IMR-90 (cell line): ENCODE measurements around the gene HOXD8. TPM values are rescaled to one million over a fixed set of nuclear protein-coding genes. Genes with fewer than 3 reads are reported as not detected.

ENCODE experiments used
- ATAC-seq: fragments of 200-7000 bp; cut with Tn5 transposase; 2 replicates; pipeline ENCODE4 v1.9.1; 2020; ENCODE audit warnings: low read depth, mild to moderate bottlenecking, moderate library complexity
- BruUV-seq: library from RNA; stranded (reverse); fragments of 400-500 nt; replicated peaks from 2 replicates; lab custom pipeline; 2021; lab: Mats Ljungman, UMichigan
- CTCF ChIA-PET: fragments of 300-600 bp; formaldehyde crosslinking; extraction: SDS; loops from one replicate; lab custom pipeline; 2021; ENCODE audit warnings: antibody characterized with exemption; lab: Yijun Ruan, JAX
- POLR2A ChIA-PET: fragments of 300-600 bp; sonication (Branson Sonifier 250); formaldehyde crosslinking; loops from one replicate; lab custom pipeline; 2022; ENCODE audit warnings: antibody characterized with exemption; ENCODE audit not compliant: unreplicated experiment; lab: Charles Lee
- DNase-seq: peaks from one replicate; pipeline ENCODE4 v3.0.0; 2013
- H2AFZ ChIP-seq: replicated peaks from 2 replicates; pipeline ENCODE3; 2013; ENCODE audit warnings: low read length, mild to moderate bottlenecking; ENCODE audit not compliant: poor library complexity
- H2AK5ac ChIP-seq: 2 replicates; pipeline ENCODE4 v1.6.1; 2013; ENCODE audit warnings: low read depth, low read length, inconsistent platforms
- H2AK9ac ChIP-seq: replicated peaks from 2 replicates; pipeline ENCODE3; 2013; ENCODE audit warnings: mild to moderate bottlenecking, low read depth, low read length, moderate library complexity; ENCODE audit not compliant: poor library complexity
- H2BK120ac ChIP-seq: 2 replicates; pipeline ENCODE4 v1.6.1; 2013; ENCODE audit warnings: low read depth, low read length, inconsistent platforms
- H2BK15ac ChIP-seq: 3 replicates; pipeline ENCODE4 v1.6.1; 2013; ENCODE audit warnings: low read depth, low read length, inconsistent platforms
- H2BK20ac ChIP-seq: 2 replicates; pipeline ENCODE4 v1.6.1; 2013; ENCODE audit warnings: low read depth, mild to moderate bottlenecking, inconsistent platforms, low read length, moderate library complexity
- H2BK5ac ChIP-seq: 2 replicates; pipeline ENCODE4 v1.6.1; 2013; ENCODE audit warnings: mild to moderate bottlenecking, low read depth, low read length, inconsistent platforms; ENCODE audit not compliant: poor library complexity, severe bottlenecking
- H3K14ac ChIP-seq: replicated peaks from 2 replicates; pipeline ENCODE4 v1.6.1; 2013; ENCODE audit warnings: low read depth, low read length, inconsistent platforms
- H3K18ac ChIP-seq: 2 replicates; pipeline ENCODE4 v1.6.1; 2013; ENCODE audit warnings: low read depth, low read length, control low read depth
- H3K23ac ChIP-seq: 2 replicates; pipeline ENCODE4 v1.6.1; 2013; ENCODE audit warnings: low read depth, low read length, inconsistent platforms
- H3K27ac ChIP-seq: 2 replicates; pipeline ENCODE4 v1.5.1; 2013; ENCODE audit warnings: mild to moderate bottlenecking, control low read depth, low read length; ENCODE audit not compliant: insufficient read depth
- H3K27me3 ChIP-seq: 2 replicates; pipeline ENCODE4 v1.6.1; 2013; ENCODE audit warnings: low read length; ENCODE audit not compliant: control insufficient read depth, insufficient read depth
- H3K36me3 ChIP-seq: 2 replicates; pipeline ENCODE4 v1.6.1; 2013; ENCODE audit warnings: low read length, mixed read lengths; ENCODE audit not compliant: control insufficient read depth, insufficient read depth
- H3K4ac ChIP-seq: 2 replicates; pipeline ENCODE4 v1.6.1; 2013; ENCODE audit warnings: low read depth, low read length, inconsistent platforms
- H3K4me1 ChIP-seq: 2 replicates; pipeline ENCODE4 v1.6.1; 2013; ENCODE audit warnings: low read length, mixed read lengths; ENCODE audit not compliant: control insufficient read depth, insufficient read depth
- H3K4me2 ChIP-seq: 2 replicates; pipeline ENCODE4 v1.6.1; 2013; ENCODE audit warnings: low read depth, mild to moderate bottlenecking, control low read depth, low read length, moderate library complexity
- H3K4me3 ChIP-seq: 2 replicates; pipeline ENCODE4 v1.5.1; 2013; ENCODE audit warnings: low read depth, mild to moderate bottlenecking, control low read depth, low read length, moderate library complexity; ENCODE audit not compliant: insufficient read depth
- H3K56ac ChIP-seq: 2 replicates; pipeline ENCODE4 v1.6.1; 2013; ENCODE audit warnings: low read length, inconsistent platforms; ENCODE audit not compliant: insufficient read depth; ENCODE audit errors: extremely low read depth
- H3K79me1 ChIP-seq, 2 experiments: 2 replicates each; pipeline ENCODE4 v1.6.1; 2013; ENCODE audit warnings: low read length in 2 of 2, inconsistent platforms in 1 of 2, low read depth in 1 of 2
- H3K9ac ChIP-seq: 2 replicates; pipeline ENCODE4 v1.6.1; 2013; ENCODE audit warnings: low read depth, low read length, control low read depth
- H3K9me1 ChIP-seq: 2 replicates; pipeline ENCODE4 v1.6.1; 2013; ENCODE audit warnings: low read length, inconsistent platforms; ENCODE audit not compliant: insufficient read depth
- H3K9me3 ChIP-seq: 2 replicates; pipeline ENCODE4 v1.6.1; 2013; ENCODE audit warnings: low read length; ENCODE audit not compliant: control insufficient read depth, insufficient read depth
- H4K20me1 ChIP-seq: 2 replicates; pipeline ENCODE4 v1.6.1; 2013; ENCODE audit warnings: low read length, inconsistent platforms; ENCODE audit not compliant: insufficient read depth
- H4K5ac ChIP-seq: 2 replicates; pipeline ENCODE4 v1.6.1; 2013; ENCODE audit warnings: mild to moderate bottlenecking, low read depth, low read length, control low read depth
- H4K8ac ChIP-seq, 2 experiments: 2 replicates each; pipeline ENCODE4 v1.6.1; 2013; ENCODE audit warnings: low read depth in 2 of 2, low read length in 2 of 2, control low read depth in 1 of 2, inconsistent platforms in 1 of 2
- H4K91ac ChIP-seq: 2 replicates; pipeline ENCODE4 v1.6.1; 2013; ENCODE audit warnings: low read depth, low read length, inconsistent platforms; ENCODE audit not compliant: insufficient read depth
- BHLHE40 ChIP-seq: fragments of 150-350 bp; IDR thresholded peaks from 2 replicates; pipeline ENCODE4 v1.6.1; 2016; ENCODE audit warnings: mild to moderate bottlenecking, low read depth, low read length
- CEBPB ChIP-seq: IDR thresholded peaks from 2 replicates; pipeline ENCODE4 v1.6.1; 2012; ENCODE audit warnings: low read depth, low read length, improper control_type of control experiment
- CHD1 ChIP-seq: IDR thresholded peaks from 2 replicates; pipeline ENCODE4 v1.6.1; 2012; ENCODE audit warnings: low read depth, low read length, improper control_type of control experiment
- CTCF ChIP-seq: conservative IDR thresholded peaks from 2 replicates; pipeline ENCODE4 v1.5.1; 2012; ENCODE audit warnings: mild to moderate bottlenecking, low read depth, low read length, improper control_type of control experiment
- MAFK ChIP-seq: IDR thresholded peaks from 2 replicates; pipeline ENCODE4 v1.6.1; 2012; ENCODE audit warnings: low read depth, low read length, improper control_type of control experiment
- MAZ ChIP-seq: IDR thresholded peaks from 2 replicates; pipeline ENCODE4 v1.6.1; 2012; ENCODE audit warnings: low read depth, mild to moderate bottlenecking, low read length, improper control_type of control experiment, moderate library complexity, borderline replicate concordance
- MXI1 ChIP-seq: IDR thresholded peaks from 2 replicates; pipeline ENCODE4 v1.6.1; 2012; ENCODE audit warnings: low read depth, mild to moderate bottlenecking, low read length, moderate library complexity, borderline replicate concordance
- NFE2L2 ChIP-seq: fragments of 150-350 bp; IDR thresholded peaks from 2 replicates; pipeline ENCODE4 v1.6.1; 2016; ENCODE audit warnings: low read depth, mild to moderate bottlenecking, low read length
- POLR2A ChIP-seq: IDR thresholded peaks from 2 replicates; pipeline ENCODE4 v1.6.1; 2012; ENCODE audit warnings: mild to moderate bottlenecking, low read depth, low read length
- RCOR1 ChIP-seq: IDR thresholded peaks from 2 replicates; pipeline ENCODE4 v1.6.1; 2012; ENCODE audit warnings: mild to moderate bottlenecking, low read length, improper control_type of control experiment; ENCODE audit not compliant: insufficient replicate concordance
- RFX5 ChIP-seq: IDR thresholded peaks from 2 replicates; pipeline ENCODE4 v1.8.0; 2012; ENCODE audit warnings: low read depth, mild to moderate bottlenecking, low read length, moderate library complexity
- SMC3 ChIP-seq: fragments of 150-350 bp; IDR thresholded peaks from 2 replicates; pipeline ENCODE4 v1.6.1; 2016; ENCODE audit warnings: low read depth, mild to moderate bottlenecking, antibody characterized with exemption, low read length, moderate library complexity
- USF2 ChIP-seq: fragments of 150-350 bp; IDR thresholded peaks from 2 replicates; pipeline ENCODE4 v1.6.1; 2017; ENCODE audit warnings: mild to moderate bottlenecking, antibody characterized with exemption, low read length, low read depth
- WGBS, 2 experiments: methylation state at CpG; one replicate each; pipeline versions ENCODE4 v1.1.5 to v1.1.7; 2013; ENCODE audit warnings: missing lambda C conversion rate in 2 of 2; ENCODE audit not compliant: insufficient read length in 1 of 2; ENCODE audit errors: extremely low coverage in 2 of 2; 5-methylcytosine and 5-hydroxymethylcytosine counted together
- dilution Hi-C: fragments of 300-500 bp; cut with HindIII; formaldehyde crosslinking; loops from one replicate; pipeline ENCODE4 v1.14.3; 2018; ENCODE audit warnings: low sequenced_read_pairs; ENCODE audit not compliant: unreplicated experiment
- in situ Hi-C: fragments of 300-500 bp; cut with MboI; formaldehyde crosslinking; loops from 3 replicates; pipeline ENCODE4 v1.14.3; 2019; ENCODE audit warnings: low sequenced_read_pairs, inconsistent platforms, mixed read lengths
- intact Hi-C: fragments of 100-400 bp; cut with micrococcal nuclease; formaldehyde crosslinking; loops from 2 replicates; pipeline ENCODE4 v1.10.0; 2022
- polyA plus RNA-seq, 3 experiments: library from polyadenylated mRNA; depleted of rRNA; stranded (reverse); fragments of >200 nt; gene quantifications; 2 replicates each; pipeline ENCODE4 v1.2.3, GENCODE V29; 2012; ENCODE audit warnings: low replicate concordance in 1 of 3
- total RNA-seq: library from RNA; depleted of rRNA; stranded (reverse); fragments of >200 nt; gene quantifications from 2 replicates; pipeline ENCODE4 v1.2.3, GENCODE V29; 2012

Gene HOXD8
- total and polyA plus RNA-seq, 2 of the 4 experiments (the other 2 are of a cell fraction): not detected

GRCh38 chr2:176121190-176122051, 8.1 kb upstream of the HOXD8 start:
- H3K4me1 ChIP-seq: no peaks in the 10 kb centered on the region
- H2AK5ac ChIP-seq: no peak overlapping the region
- no peak overlapping the region for H2BK15ac ChIP-seq
- H3K36me3 ChIP-seq: no peaks in the 10 kb centered on the region
- no peak overlapping the region for H4K8ac ChIP-seq
- dilution Hi-C loops (no loop called here), intact Hi-C loops (no loop called here), in situ Hi-C loops (loop anchor here (10.0 kb wide), 2 partner anchors 333 to 1033 kb away; no protein-coding TSS in a partner anchor)
- no TSS peak for BruUV-seq
- H3K18ac ChIP-seq: no peak overlapping the region
- H3K27ac ChIP-seq: no peak overlapping the region
- TF ChIP-seq BHLHE40: no peak
- TF ChIP-seq POLR2A: no peak
- TF ChIP-seq USF2: no peak
- TF ChIP-seq MAFK: no peak
- no peak for TF ChIP-seq MXI1
- TF ChIP-seq CHD1: no peak
- TF ChIP-seq RCOR1: no peak
- TF ChIP-seq MAZ: no peak
- TF ChIP-seq CEBPB: no peak
- no peak for TF ChIP-seq NFE2L2
- no peak for TF ChIP-seq SMC3
- no peak for TF ChIP-seq RFX5
- no peak for TF ChIP-seq CTCF
- peaks cover 96% of the 10 kb centered on the region for H3K27me3 ChIP-seq
- H3K14ac ChIP-seq: no peak overlapping the region
- CTCF ChIA-PET: interaction anchor here (1.5 kb wide), 1 partner anchor 10 kb away, joined by 3 read pairs; no protein-coding TSS in a partner anchor
- WGBS, 2 experiments: 7% methylated on average over 8 of the region's 53 CpGs; no CpG with 5 or more reads in 1 of the 2 experiments
- no peak overlapping the region for H3K56ac ChIP-seq
- POLR2A ChIA-PET: no interaction called here
- no peak overlapping the region for H4K91ac ChIP-seq
- no peak overlapping the region for H3K4ac ChIP-seq
- ATAC-seq: no peak
- no peaks in the 10 kb centered on the region; the same call in 1 of the 2 replicates for H4K20me1 ChIP-seq
- DNase-seq: no peak
- no peak overlapping the region for H2AFZ ChIP-seq
- H3K23ac ChIP-seq: no peak overlapping the region
- no peak overlapping the region for H4K5ac ChIP-seq
- H3K79me1 ChIP-seq: no peaks in the 10 kb centered on the region
- H2BK5ac ChIP-seq: no peak overlapping the region
- peak overlapping the region; percentile 65 for H2AK9ac ChIP-seq
- no peak overlapping the region for H3K4me3 ChIP-seq
- H2BK120ac ChIP-seq: no peak overlapping the region
- no peak overlapping the region for H3K4me2 ChIP-seq
- H3K9me3 ChIP-seq: peaks cover 13% of the 10 kb centered on the region
- H2BK20ac ChIP-seq: no peak overlapping the region
- H3K9ac ChIP-seq: no peak overlapping the region
- no peaks in the 10 kb centered on the region for H3K9me1 ChIP-seq
